Activated naive CD4-positive, alpha-beta T cell treated with anti-CD3 and anti-CD28 coated beads, Interleukin-2, amount 10 ng/mL, durations not matched to agents 7 days and 5 days (primary cell): ENCODE data around the gene BMPER.

ENCODE experiments used
- CTCF ChIA-PET: fragments of 350-600 bp; sonication (Branson Sonifier 250); formaldehyde crosslinking; loops from one replicate; lab custom pipeline; 2021; ENCODE audit warnings: antibody characterized with exemption; lab: Charles Lee
- DNase-seq: peaks from one replicate; pipeline ENCODE4 v3.0.0-alpha.2; 2020
- H3K27ac Mint-ChIP-seq: one replicate; pipeline ENCODE4 v1.8.0; 2021; ENCODE audit warnings: mild to moderate bottlenecking, moderate library complexity, mixed read lengths
- H3K27me3 Mint-ChIP-seq: one replicate; pipeline ENCODE4 v1.8.0; 2021; ENCODE audit warnings: mild to moderate bottlenecking, mixed read lengths
- H3K36me3 Mint-ChIP-seq: one replicate; pipeline ENCODE4 v1.8.0; 2021; ENCODE audit warnings: mixed read lengths
- H3K4me1 Mint-ChIP-seq: one replicate; pipeline ENCODE4 v1.8.0; 2021; ENCODE audit warnings: mixed read lengths
- H3K4me3 Mint-ChIP-seq: one replicate; pipeline ENCODE4 v1.8.0; 2021; ENCODE audit warnings: mild to moderate bottlenecking, moderate library complexity, mixed read lengths
- H3K9me3 Mint-ChIP-seq: one replicate; pipeline ENCODE4 v1.8.0; 2021; ENCODE audit warnings: mixed read lengths

BMPER gene

GRCh38 chr7:34128762-34129161 lies 223.4 kb downstream of the BMPER start:
- Mint-ChIP-seq H3K36me3 (no peaks in the 10 kb centered on the region), H3K9me3 (peaks cover 29% of the 10 kb centered on the region), H3K4me3 (no peak overlapping the region), H3K27me3 (no peaks in the 10 kb centered on the region), H3K27ac (no peak overlapping the region), H3K4me1 (no peaks in the 10 kb centered on the region)
- DNase-seq: no peak
- CTCF ChIA-PET: no interaction called here

DNA sequence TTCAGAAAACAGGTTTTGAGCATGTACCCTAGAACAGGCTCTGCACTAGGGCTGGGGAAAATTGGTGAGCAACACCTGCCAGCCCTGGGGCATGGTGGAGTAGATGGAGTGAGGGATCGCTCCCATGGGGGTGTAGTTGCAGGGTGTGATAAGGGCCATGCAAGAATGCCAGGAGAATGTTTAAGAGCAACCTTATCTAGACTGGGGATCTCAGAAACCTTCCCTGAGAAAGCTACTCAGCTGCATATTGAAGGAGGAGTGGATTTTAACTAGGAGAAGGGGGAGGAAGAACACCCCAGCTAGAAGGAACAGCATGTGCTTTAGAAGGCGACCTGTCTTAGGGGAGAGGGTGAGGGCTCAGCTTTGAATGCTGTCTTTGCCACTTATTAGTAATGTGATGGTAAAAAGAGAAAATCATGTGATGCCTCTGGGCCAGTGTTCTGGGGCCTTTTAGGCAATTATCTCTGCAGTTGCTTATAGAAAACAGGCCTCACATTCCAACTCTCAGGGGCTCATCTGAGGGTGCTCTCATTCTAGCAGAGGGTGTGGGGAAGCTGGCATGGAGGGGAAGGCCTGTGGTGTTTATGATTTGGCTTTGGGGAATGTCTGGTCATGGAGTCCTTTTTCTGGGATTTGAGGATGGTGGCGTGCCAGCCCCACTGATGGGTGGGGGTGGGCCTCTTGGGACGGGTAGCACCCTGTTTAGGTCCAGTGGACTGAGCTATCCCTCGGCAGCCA lies 225.4 kb downstream of the BMPER start:
- H3K4me1 Mint-ChIP-seq: no peaks in the 10 kb centered on the region

DNA sequence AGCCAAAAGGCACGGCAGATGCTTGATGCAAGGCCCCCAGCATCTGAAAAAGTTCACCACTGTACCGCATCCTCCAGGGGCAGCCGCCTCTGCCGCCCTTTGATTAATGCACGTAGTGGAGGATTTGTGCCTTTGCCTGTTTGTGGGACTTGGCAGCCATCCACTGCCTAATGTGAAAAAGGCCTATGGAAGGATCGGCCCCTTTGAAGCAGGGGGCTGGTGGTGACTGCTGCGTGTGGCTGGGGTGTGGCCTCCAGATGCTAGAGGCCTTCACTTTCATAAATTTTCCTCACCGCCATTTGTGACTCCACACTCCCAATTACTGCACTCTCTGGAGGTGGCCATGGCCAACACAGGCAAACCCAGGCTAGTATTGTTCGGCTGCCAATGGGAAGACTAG lies 226.0 kb downstream of the BMPER start:
- Mint-ChIP-seq H3K9me3 (peaks cover 14% of the 10 kb centered on the region), H3K27me3 (no peaks in the 10 kb centered on the region), H3K27ac (no peak overlapping the region), H3K4me1 (no peaks in the 10 kb centered on the region), H3K4me3 (no peak overlapping the region), H3K36me3 (no peaks in the 10 kb centered on the region)
- no peak for DNase-seq
- CTCF ChIA-PET: no interaction called here

More for the DNA sequence above, 225.4 kb downstream of the BMPER start:
- CTCF ChIA-PET: no interaction called here
- Mint-ChIP-seq H3K27me3 (no peaks in the 10 kb centered on the region), H3K36me3 (no peaks in the 10 kb centered on the region), H3K9me3 (peaks cover 20% of the 10 kb centered on the region), H3K4me3 (no peak overlapping the region), H3K27ac (no peak overlapping the region)
- DNase-seq: no peak

- H3K9me3 Mint-ChIP-seq: peaks cover 4% of the 10 kb centered on the region
- CTCF ChIA-PET: interaction anchor here (0.7 kb wide), 1 partner anchor 1297 kb away, joined by 3 read pairs; no protein-coding TSS in a partner anchor
- no peak overlapping the region for H3K4me3 Mint-ChIP-seq
- no peaks in the 10 kb centered on the region for H3K36me3 Mint-ChIP-seq
- no peak overlapping the region for H3K27ac Mint-ChIP-seq
- H3K27me3 Mint-ChIP-seq: no peaks in the 10 kb centered on the region
- no peak for DNase-seq
- no peaks in the 10 kb centered on the region for H3K4me1 Mint-ChIP-seq
These were observed 228.1 kb downstream of the BMPER start for GRCh38 chr7:34133356-34133982.

GRCh38 chr7:34133983-34134782 lies 228.8 kb downstream of the BMPER start:
- H3K9me3 Mint-ChIP-seq: peaks cover 4% of the 10 kb centered on the region
- H3K36me3 Mint-ChIP-seq: no peaks in the 10 kb centered on the region
- H3K4me1 Mint-ChIP-seq: no peaks in the 10 kb centered on the region
- H3K27me3 Mint-ChIP-seq: no peaks in the 10 kb centered on the region
- no peak overlapping the region for H3K4me3 Mint-ChIP-seq
- no peak overlapping the region for H3K27ac Mint-ChIP-seq
- no peak for DNase-seq
- CTCF ChIA-PET: interaction anchor here (0.7 kb wide), 1 partner anchor 319 kb away, joined by 4 read pairs; no protein-coding TSS in a partner anchor

DNA sequence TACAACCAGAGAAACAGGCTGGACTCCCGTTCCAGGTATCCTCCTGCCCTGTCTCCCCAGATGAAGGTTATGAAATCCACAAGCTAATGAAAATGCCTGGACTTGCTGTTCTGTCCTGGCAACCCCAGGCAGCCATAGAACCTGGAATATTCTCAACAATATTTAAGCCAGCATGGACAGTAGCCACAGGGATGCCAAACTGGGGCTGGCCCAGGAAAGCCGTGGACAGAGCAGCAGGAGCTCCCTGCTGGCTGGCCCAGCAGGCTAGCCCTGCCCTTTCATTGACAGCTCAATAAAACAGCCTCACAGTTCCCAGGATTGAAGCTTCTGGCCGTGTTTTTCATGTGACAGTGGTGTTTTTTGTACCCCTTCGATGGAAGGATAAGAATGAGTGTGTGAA lies 230.6 kb downstream of the BMPER start:
- CTCF ChIA-PET: no interaction called here
- no peak overlapping the region for H3K4me3 Mint-ChIP-seq
- H3K9me3 Mint-ChIP-seq: peaks cover 5% of the 10 kb centered on the region
- no peak for DNase-seq
- no peak overlapping the region for H3K27ac Mint-ChIP-seq
- no peaks in the 10 kb centered on the region for H3K27me3 Mint-ChIP-seq
- H3K4me1 Mint-ChIP-seq: no peaks in the 10 kb centered on the region
- H3K36me3 Mint-ChIP-seq: no peaks in the 10 kb centered on the region

GRCh38 chr7:34136698-34137097 lies 231.4 kb downstream of the BMPER start:
- H3K36me3 Mint-ChIP-seq: no peaks in the 10 kb centered on the region
- no peak overlapping the region for H3K27ac Mint-ChIP-seq
- no peaks in the 10 kb centered on the region for H3K4me1 Mint-ChIP-seq
- peaks cover 5% of the 10 kb centered on the region for H3K9me3 Mint-ChIP-seq
- H3K27me3 Mint-ChIP-seq: no peaks in the 10 kb centered on the region
- CTCF ChIA-PET: no interaction called here
- H3K4me3 Mint-ChIP-seq: no peak overlapping the region
- DNase-seq: no peak

DNA sequence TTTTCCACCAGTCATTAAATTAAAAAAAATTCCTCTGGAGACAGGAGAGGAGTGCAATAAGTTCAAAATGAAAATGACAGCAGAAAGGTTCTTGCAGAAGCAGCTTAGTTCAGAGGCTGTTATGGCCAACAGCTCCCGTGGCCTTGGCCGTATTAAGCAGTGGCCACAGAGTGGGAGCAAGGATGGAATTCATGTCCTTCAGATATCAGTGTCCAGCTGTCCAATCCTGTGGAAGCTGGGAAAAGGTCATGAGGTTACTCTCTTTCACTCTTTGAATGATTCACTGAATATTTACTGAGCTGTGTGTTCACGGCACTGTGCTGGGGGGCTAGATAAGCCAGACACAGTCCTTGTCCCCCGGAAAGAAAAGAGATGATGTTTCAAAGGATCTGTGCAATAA lies 231.8 kb downstream of the BMPER start:
- Mint-ChIP-seq H3K9me3 (peaks cover 5% of the 10 kb centered on the region), H3K4me1 (no peaks in the 10 kb centered on the region), H3K27ac (no peak overlapping the region), H3K4me3 (no peak overlapping the region), H3K36me3 (no peaks in the 10 kb centered on the region), H3K27me3 (no peaks in the 10 kb centered on the region)
- no peak for DNase-seq
- CTCF ChIA-PET: no interaction called here

GRCh38 chr7:34138483-34138882 lies 233.1 kb downstream of the BMPER start:
- Mint-ChIP-seq H3K4me3 (no peak overlapping the region), H3K27ac (no peak overlapping the region), H3K27me3 (no peaks in the 10 kb centered on the region), H3K4me1 (no peaks in the 10 kb centered on the region), H3K36me3 (no peaks in the 10 kb centered on the region), H3K9me3 (peaks cover 5% of the 10 kb centered on the region)
- DNase-seq: no peak
- CTCF ChIA-PET: no interaction called here

- H3K36me3 Mint-ChIP-seq: no peaks in the 10 kb centered on the region
- H3K4me1 Mint-ChIP-seq: no peaks in the 10 kb centered on the region
- no peak for DNase-seq
- peaks cover 8% of the 10 kb centered on the region for H3K9me3 Mint-ChIP-seq
- no peak overlapping the region for H3K4me3 Mint-ChIP-seq
- H3K27ac Mint-ChIP-seq: no peak overlapping the region
- CTCF ChIA-PET: no interaction called here
- H3K27me3 Mint-ChIP-seq: no peaks in the 10 kb centered on the region
These were observed 233.7 kb downstream of the BMPER start for GRCh38 chr7:34139086-34139485.

DNA sequence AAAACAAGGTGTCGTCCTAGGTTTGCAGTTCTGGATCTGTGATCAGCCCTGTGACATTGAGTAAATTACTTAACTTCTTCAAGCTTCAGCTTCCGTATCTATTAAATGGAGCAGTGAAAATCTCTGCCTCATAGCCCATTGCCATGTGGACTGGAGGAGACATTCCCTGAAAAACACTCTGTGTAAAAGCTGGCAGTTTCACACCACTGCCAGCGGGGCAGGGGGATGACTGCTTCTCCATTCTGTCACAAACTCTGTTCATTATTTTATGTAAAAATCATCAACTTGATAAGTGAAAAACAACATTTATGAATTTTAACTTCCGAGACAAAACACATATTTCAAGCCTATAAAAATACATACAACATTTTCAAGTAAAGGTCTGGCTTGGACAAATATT lies 234.7 kb downstream of the BMPER start:
- Mint-ChIP-seq H3K27ac (no peak overlapping the region), H3K27me3 (no peaks in the 10 kb centered on the region), H3K9me3 (peaks cover 8% of the 10 kb centered on the region), H3K4me1 (no peaks in the 10 kb centered on the region), H3K4me3 (no peak overlapping the region), H3K36me3 (no peaks in the 10 kb centered on the region)
- no peak for DNase-seq
- CTCF ChIA-PET: no interaction called here

- CTCF ChIA-PET: no interaction called here
- H3K4me3 Mint-ChIP-seq: no peak overlapping the region
These were observed 238.1 kb downstream of the BMPER start for GRCh38 chr7:34143402-34143801.

DNA sequence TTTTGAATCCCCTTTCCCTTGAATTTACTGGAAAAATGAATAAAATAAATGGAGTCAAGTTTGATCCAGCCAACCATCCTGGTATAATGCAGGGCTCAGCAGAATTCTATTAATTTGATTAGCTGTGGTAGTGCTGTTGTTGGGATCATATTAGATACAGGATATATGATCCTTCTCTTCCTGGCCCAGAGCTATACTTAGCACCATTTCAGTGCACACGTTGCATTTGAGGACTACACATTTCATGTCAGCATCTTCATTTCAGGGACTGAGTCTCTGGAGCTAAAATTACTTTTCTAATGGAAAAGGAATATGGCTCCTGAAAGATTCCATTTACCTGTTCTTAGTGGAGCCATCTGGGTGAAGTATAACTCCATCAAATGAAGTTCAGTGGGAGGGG lies 240.3 kb downstream of the BMPER start:
- CTCF ChIA-PET: no interaction called here
- Mint-ChIP-seq H3K36me3 (no peaks in the 10 kb centered on the region), H3K9me3 (peaks cover 6% of the 10 kb centered on the region)

More at GRCh38 chr7:34143402-34143801, 238.1 kb downstream of the BMPER start:
- Mint-ChIP-seq H3K27ac (no peak overlapping the region), H3K9me3 (peaks cover 8% of the 10 kb centered on the region), H3K36me3 (no peaks in the 10 kb centered on the region), H3K27me3 (no peaks in the 10 kb centered on the region), H3K4me1 (no peaks in the 10 kb centered on the region)
- DNase-seq: no peak

GRCh38 chr7:34153656-34154270 lies 248.4 kb downstream of the BMPER start:
- Mint-ChIP-seq H3K27ac (no peak overlapping the region), H3K9me3 (peaks cover 2% of the 10 kb centered on the region), H3K4me3 (no peak overlapping the region), H3K36me3 (no peaks in the 10 kb centered on the region), H3K27me3 (no peaks in the 10 kb centered on the region), H3K4me1 (no peaks in the 10 kb centered on the region)
- DNase-seq: no peak
- CTCF ChIA-PET: no interaction called here

More for the DNA sequence above, 240.3 kb downstream of the BMPER start:
- DNase-seq: no peak
- no peaks in the 10 kb centered on the region for H3K27me3 Mint-ChIP-seq
- no peaks in the 10 kb centered on the region for H3K4me1 Mint-ChIP-seq
- H3K4me3 Mint-ChIP-seq: no peak overlapping the region
- H3K27ac Mint-ChIP-seq: no peak overlapping the region
